Activated T-cell treated with anti-CD3 and anti-CD28 coated beads, Interleukin-2, amount 50 U/mL, for 72 hours (primary cell): Measurements from ENCODE around the gene PLEKHG4B. TPM values are rescaled to one million over a fixed set of nuclear protein-coding genes. Genes with fewer than 3 reads are reported as not detected.
A peak's percentile ranks its signal among the peaks of the same experiment; 100 is the strongest.

Source experiments
- ATAC-seq, 2 donors: fragments of 150-1000 bp; cut with Tn5 transposase; replicated peaks in 1 of 2; 2 replicates each; pipeline ENCODE4 v1.10.0; 2021; ENCODE audit warnings: moderate library complexity in 2 of 2, mild to moderate bottlenecking in 1 of 2
- DNase-seq, 2 donors: peaks; one replicate each; pipeline ENCODE4 v3.0.0; 2021 to 2022; ENCODE audit warnings: mixed read lengths in 1 of 2
- H3K27ac Mint-ChIP-seq: one replicate; pipeline ENCODE4 v1.8.0; 2022; ENCODE audit warnings: mild to moderate bottlenecking, moderate library complexity, mixed read lengths
- H3K27me3 Mint-ChIP-seq: one replicate; pipeline ENCODE4 v1.8.0; 2022; ENCODE audit warnings: low read depth, mixed read lengths
- H3K36me3 Mint-ChIP-seq, 2 donors: one replicate each; pipeline ENCODE4 v1.8.0; 2022; ENCODE audit warnings: mixed read lengths in 2 of 2, mild to moderate bottlenecking in 1 of 2; ENCODE audit not compliant: insufficient read depth in 2 of 2
- H3K4me1 Mint-ChIP-seq: one replicate; pipeline ENCODE4 v1.8.0; 2022; ENCODE audit warnings: low read depth, mixed read lengths
- H3K4me3 Mint-ChIP-seq, 2 donors: one replicate each; pipeline ENCODE4 v1.8.0; 2022; ENCODE audit warnings: mild to moderate bottlenecking in 2 of 2, mixed read lengths in 2 of 2, moderate library complexity in 2 of 2
- H3K9me3 Mint-ChIP-seq, 2 donors: one replicate each; pipeline ENCODE4 v1.8.0; 2022; ENCODE audit warnings: mixed read lengths in 2 of 2
- total RNA-seq, 2 donors: library from RNA; stranded (reverse); gene quantifications; one replicate each; pipeline ENCODE4 v1.2.3, GENCODE V29; 2022

PLEKHG4B gene
- total RNA-seq, 2 donors from 2014 or later = not detected

DNA sequence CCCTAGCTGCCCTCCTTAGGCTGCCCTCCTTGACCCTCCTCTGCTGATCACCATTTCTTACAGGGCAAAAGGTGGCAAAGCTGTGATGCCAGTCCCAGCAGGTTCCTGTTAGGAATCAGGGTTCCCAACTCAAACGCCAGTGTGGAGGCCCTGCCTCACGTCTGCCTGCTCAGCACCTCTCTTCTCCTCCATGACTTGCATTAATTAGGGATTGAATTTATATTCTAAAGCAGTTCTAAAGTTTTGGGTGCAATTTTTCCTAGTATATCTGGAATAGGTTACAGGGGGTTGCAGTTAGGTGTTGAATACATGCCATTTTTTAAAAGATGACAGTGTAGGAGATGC lies 13.2 kb upstream of the PLEKHG4B start:
- H3K9me3 Mint-ChIP-seq = no peaks in the 10 kb centered on the region
- no peak overlapping the region for H3K27ac Mint-ChIP-seq
- H3K36me3 Mint-ChIP-seq = peaks cover 1 to 2% of the 10 kb centered on the region in 2 donors
- no peak overlapping the region for H3K4me3 Mint-ChIP-seq
- H3K27me3 Mint-ChIP-seq = peaks cover 4% of the 10 kb centered on the region
- no peak for ATAC-seq
- no peaks in the 10 kb centered on the region for H3K4me1 Mint-ChIP-seq
- no peak for DNase-seq

DNA sequence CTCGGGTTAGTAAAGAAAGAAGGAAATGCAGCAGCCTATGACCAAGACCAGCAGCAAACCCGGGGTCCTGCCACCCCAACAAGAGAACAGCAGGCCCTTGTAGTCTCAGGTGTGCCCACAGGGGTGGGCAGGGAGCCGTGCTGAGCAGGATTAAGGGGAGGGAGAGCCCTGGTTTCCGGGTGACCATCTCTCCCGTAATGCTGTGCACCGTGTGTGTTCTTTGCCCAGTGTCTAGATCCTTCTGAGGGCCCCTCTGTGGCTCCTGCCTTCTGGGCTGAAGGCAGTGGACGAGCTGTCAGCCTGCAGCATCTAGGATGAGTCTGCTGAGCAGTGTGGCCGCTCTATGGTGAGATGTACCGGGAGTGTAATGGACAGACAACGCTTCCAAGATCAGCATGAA lies 12.7 kb upstream of the PLEKHG4B start:
- Mint-ChIP-seq H3K36me3 (peaks cover 1 to 2% of the 10 kb centered on the region in 2 donors), H3K9me3 (no peaks in the 10 kb centered on the region), H3K27me3 (peaks cover 4% of the 10 kb centered on the region), H3K27ac (no peak overlapping the region), H3K4me1 (no peaks in the 10 kb centered on the region), H3K4me3 (no peak overlapping the region)
- ATAC-seq (no peak), DNase-seq (no peak)

DNA sequence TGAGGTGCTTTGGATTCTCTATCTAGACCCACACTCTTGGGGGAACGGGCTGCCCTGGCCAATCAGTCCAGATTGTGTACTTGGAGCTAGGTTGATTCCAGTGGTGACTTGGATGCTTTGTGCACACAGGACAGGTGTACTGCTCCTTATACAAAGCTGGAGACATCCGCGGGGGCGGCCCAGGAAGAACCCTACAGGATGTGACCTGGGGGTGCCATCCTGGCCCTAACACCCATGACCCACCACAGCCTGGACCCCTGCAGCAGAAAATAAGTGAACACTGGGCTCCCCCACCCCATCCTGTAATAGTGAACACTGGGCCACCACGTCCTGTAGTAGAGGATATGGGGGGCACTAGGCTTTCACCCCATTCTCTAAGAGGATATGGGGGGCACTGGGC lies 12.1 kb upstream of the PLEKHG4B start:
- no peaks in the 10 kb centered on the region for H3K4me1 Mint-ChIP-seq
- ATAC-seq (no peak), DNase-seq (no peak)
- peaks cover 4% of the 10 kb centered on the region for H3K27me3 Mint-ChIP-seq
- H3K4me3 Mint-ChIP-seq = no peak overlapping the region
- no peaks in the 10 kb centered on the region for H3K9me3 Mint-ChIP-seq
- H3K36me3 Mint-ChIP-seq = peaks cover 1 to 2% of the 10 kb centered on the region in 2 donors
- no peak overlapping the region for H3K27ac Mint-ChIP-seq

DNA sequence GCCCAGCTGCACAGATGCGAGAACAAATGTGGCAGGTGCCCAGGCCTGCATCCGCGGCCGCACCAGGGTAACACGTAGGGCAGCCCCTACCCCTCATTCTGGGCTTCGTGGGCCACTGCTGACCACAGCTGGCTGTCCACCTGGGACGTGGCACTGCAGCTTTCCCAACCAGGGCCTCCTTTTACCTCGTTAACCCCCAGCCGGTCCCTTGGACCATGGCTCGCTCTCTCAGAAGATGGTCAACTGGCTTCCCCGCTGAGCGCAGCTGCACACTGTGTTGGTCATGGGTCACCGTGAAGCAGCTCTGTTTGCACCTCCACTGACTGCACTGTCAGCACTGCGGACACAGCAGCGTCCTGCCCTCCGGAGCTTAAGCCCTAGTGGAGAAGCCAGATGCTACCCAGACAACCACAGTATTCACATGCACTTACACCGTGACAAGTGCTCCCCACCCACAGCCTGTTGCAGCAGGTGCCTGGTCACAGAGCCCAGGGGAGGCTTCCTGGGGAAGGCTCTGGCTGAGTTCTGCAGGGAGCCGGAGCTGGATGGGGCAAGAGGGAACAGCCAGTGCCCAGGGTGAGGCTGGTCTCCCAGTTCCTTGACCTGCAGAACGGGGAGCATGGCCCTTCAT lies 10.5 kb upstream of the PLEKHG4B start:
- H3K27ac Mint-ChIP-seq = no peak overlapping the region
- no peak overlapping the region for H3K4me3 Mint-ChIP-seq
- peaks cover 1 to 2% of the 10 kb centered on the region in 2 donors for H3K36me3 Mint-ChIP-seq
- peaks cover 8% of the 10 kb centered on the region for H3K27me3 Mint-ChIP-seq
- no peaks in the 10 kb centered on the region for H3K9me3 Mint-ChIP-seq
- DNase-seq (no peak), ATAC-seq (no peak)
- no peaks in the 10 kb centered on the region for H3K4me1 Mint-ChIP-seq

DNA sequence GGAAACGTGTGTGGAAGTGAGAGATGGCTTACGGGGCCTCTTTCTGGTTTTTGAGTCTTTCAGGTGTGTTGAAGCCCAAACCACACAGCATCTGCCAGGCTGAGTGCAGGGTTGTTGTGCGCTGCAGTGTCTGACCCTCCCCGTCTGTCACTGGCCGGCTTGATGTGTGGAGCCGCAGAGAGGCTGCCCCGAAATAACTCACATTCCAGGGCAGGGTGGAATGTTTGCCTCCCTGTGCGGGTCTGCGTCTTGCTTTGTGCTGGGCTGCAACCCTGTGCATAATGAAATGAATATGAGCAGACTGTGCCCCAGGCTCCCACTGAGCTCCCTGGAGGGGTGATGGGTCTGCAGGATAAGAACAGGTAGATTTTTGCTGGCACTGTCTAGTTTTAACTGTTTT lies 9.9 kb upstream of the PLEKHG4B start:
- H3K36me3 Mint-ChIP-seq = peaks cover 1 to 2% of the 10 kb centered on the region in 2 donors
- no peak for DNase-seq
- no peaks in the 10 kb centered on the region for H3K4me1 Mint-ChIP-seq
- peaks cover 14% of the 10 kb centered on the region for H3K27me3 Mint-ChIP-seq
- no peak overlapping the region for H3K27ac Mint-ChIP-seq
- no peaks in the 10 kb centered on the region for H3K9me3 Mint-ChIP-seq
- no peak overlapping the region for H3K4me3 Mint-ChIP-seq
- no peak for ATAC-seq

DNA sequence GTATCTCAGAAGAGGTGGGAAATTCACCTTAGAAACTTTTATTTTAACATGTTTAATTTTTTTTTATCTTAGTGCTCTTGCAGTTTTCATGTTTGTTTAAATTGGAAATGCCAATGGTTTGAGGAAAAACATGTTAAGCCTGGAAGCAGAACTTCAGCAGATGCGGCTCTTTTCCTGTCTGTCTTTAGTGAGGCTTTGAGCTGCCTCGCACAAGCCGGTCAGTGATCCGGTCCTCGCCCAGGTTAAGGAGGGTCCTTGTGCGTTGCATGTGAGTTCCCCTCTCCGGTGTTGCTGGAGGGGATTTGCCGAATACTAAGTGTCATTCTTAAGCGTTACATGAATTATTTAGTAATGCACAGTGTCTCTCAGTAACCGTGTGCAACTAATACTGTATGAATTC lies 9.4 kb upstream of the PLEKHG4B start:
- ATAC-seq = no peak
- Mint-ChIP-seq H3K9me3 (no peaks in the 10 kb centered on the region), H3K4me3 (no peak overlapping the region), H3K27ac (no peak overlapping the region), H3K4me1 (no peaks in the 10 kb centered on the region), H3K27me3 (peaks cover 19% of the 10 kb centered on the region), H3K36me3 (peaks cover 1 to 2% of the 10 kb centered on the region in 2 donors)
- no peak for DNase-seq

DNA sequence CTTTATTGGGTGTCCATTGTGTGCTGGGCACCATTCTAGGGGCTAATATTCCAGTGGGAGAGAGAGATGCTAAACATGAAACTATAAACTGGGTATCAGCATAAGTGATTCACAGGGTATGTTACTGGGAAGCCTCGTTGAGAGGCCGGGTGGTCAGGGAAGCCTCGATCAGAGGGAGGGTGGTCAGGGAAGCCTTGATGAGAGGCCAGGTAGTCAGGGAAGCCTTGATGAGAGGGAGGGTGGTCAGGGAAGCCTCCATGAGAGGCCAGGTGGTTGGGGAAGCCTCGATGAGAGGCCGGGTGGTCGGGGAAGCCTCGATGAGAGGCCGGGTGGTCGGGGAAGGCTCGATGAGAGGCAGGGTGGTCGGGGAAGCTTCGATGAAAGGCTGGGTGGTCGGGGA lies 8.9 kb upstream of the PLEKHG4B start:
- Mint-ChIP-seq H3K27ac (no peak overlapping the region), H3K4me1 (no peaks in the 10 kb centered on the region), H3K27me3 (peaks cover 21% of the 10 kb centered on the region), H3K9me3 (no peaks in the 10 kb centered on the region), H3K4me3 (no peak overlapping the region), H3K36me3 (peaks cover 1 to 2% of the 10 kb centered on the region in 2 donors)
- no peak for ATAC-seq
- DNase-seq = no peak

DNA sequence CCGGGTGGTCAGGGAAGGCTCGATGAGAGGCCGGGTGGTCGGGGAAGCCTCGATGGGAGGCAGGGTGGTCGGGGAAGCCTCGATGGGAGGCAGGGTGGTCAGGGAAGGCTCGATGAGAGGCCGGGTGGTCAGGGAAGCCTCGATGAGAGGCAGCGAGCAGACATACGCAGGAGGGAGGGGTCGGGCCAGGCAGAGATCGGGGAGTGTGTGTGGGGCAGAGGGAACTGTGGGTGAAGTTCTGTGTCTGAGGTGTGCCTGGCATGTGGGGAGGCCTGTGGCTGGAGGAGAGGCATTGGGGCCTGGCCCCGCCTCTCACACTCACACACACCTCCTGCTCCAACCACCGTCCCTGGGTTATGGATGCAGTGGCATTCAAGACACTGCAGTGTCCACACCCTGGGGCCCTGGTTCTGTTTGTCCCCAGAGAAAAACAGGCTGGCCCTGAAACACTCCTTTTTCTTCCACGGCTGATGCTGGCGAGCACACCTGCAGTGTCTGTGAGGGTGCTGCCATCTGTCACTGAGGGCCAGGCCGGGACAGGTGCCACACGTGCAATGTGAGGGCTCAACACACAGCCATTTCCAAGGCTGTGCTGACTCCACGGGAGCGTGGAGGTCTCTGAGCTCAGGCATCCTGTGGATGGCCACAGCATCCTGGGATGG lies 6.5 kb upstream of the PLEKHG4B start:
- no peak overlapping the region for H3K27ac Mint-ChIP-seq
- H3K4me1 Mint-ChIP-seq = no peaks in the 10 kb centered on the region
- H3K4me3 Mint-ChIP-seq = no peak overlapping the region
- DNase-seq (no peak), ATAC-seq (no peak)
- H3K27me3 Mint-ChIP-seq = peaks cover 40% of the 10 kb centered on the region
- no peaks in the 10 kb centered on the region for H3K9me3 Mint-ChIP-seq
- peaks cover 1 to 2% of the 10 kb centered on the region in 2 donors for H3K36me3 Mint-ChIP-seq

DNA sequence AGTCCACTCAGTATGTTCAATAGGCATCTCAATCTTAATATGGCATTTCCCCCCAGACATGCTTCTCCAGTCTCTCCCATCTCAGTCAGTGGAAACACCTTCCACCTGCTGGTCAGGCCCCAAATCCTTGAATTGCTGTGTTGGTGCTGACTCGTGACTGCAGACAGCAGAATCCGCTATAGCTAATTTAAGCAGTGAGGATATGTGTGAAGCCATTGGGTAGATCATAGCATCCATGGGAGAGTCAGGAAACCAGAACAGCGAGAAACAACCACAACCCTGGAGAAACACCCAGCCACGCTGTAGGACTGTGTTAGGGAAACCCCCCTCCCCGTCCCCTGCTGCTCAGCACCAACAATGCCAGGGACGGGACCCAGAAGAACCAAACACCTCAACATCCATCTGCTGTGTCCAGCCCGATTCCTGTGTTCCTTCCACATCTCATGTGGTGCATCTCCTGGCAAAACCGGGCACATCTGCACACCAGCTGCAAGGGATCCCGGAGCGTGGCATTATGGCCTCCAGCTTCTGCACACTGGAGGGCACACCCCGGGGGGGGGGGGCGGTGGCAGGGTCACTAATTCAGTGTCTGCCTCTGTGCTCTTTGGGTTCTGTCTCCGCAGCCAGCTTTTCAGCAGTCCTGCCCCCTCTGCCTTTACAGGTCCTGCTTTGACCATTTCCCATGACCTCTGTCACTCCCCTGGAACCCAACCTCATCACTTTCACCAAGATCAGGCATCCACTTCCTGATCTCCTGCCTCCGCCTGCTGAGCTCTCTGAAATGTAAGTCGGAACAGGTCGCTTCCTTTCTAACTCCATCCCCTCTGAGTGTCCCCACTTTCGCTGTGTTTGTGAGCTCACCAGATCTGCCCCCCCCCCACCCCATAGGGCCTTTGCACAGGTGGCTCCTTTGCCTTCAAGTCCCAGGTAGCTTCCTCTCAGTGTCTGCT lies 2.4 kb upstream of the PLEKHG4B start:
- Mint-ChIP-seq H3K27me3 (peaks cover 54% of the 10 kb centered on the region), H3K36me3 (no peaks in the 10 kb centered on the region), H3K4me3 (no peak overlapping the region), H3K9me3 (no peaks in the 10 kb centered on the region), H3K27ac (no peak overlapping the region), H3K4me1 (peaks cover 5% of the 10 kb centered on the region)
- DNase-seq = no peak
- no peak for ATAC-seq

DNA sequence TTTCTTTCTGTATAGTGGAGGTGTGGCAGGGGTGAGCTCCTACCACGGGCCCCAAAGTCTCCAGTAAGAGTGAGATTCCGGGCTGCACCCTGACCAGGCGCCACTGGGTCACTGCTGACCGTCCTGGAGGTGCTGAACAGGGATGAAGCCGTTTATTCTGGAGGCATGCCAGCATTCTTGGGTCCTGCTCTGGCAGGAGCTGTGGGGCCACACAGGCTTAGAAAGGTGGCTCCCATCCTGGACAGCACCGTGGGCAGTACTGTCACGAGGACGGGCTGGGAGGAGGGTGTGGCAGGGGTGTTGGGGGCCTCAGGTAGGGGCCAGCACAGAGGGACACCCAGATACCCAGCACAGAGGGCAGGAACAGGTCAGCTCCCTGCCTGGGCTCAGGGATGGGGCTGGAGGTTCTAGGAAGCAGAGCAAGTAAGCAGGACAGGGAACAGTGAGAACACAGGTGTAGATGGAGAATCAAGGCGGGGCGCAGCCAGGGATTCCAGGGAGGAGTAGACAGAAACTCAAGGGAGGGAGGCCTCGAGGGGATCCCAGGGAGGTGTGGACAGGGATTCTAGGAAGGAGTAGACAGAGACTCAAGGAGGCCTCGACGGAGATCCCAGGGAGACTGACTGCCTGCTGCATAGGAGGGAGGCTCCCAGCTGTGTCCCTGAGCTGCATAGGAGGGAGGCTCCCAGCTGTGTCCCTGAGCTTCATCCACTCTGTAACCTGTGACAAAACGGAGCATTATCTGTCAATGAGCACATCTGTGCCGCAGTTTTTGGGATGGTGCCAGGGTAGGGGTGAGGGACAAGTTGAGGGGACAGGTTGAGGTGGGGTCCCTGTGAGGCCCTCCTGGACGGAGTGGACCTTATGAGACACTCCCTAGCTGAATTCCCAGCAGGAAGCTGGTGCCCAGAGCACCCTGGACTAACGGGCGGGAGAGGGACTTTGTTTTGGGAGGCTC lies 1.1 kb upstream of the PLEKHG4B start:
- Mint-ChIP-seq H3K36me3 (no peaks in the 10 kb centered on the region), H3K9me3 (no peaks in the 10 kb centered on the region), H3K27ac (no peak overlapping the region), H3K4me3 (peak overlapping the region; percentile 36 to 75), H3K4me1 (peaks cover 5% of the 10 kb centered on the region), H3K27me3 (peaks cover 67% of the 10 kb centered on the region)
- no peak for ATAC-seq
- no peak for DNase-seq

DNA sequence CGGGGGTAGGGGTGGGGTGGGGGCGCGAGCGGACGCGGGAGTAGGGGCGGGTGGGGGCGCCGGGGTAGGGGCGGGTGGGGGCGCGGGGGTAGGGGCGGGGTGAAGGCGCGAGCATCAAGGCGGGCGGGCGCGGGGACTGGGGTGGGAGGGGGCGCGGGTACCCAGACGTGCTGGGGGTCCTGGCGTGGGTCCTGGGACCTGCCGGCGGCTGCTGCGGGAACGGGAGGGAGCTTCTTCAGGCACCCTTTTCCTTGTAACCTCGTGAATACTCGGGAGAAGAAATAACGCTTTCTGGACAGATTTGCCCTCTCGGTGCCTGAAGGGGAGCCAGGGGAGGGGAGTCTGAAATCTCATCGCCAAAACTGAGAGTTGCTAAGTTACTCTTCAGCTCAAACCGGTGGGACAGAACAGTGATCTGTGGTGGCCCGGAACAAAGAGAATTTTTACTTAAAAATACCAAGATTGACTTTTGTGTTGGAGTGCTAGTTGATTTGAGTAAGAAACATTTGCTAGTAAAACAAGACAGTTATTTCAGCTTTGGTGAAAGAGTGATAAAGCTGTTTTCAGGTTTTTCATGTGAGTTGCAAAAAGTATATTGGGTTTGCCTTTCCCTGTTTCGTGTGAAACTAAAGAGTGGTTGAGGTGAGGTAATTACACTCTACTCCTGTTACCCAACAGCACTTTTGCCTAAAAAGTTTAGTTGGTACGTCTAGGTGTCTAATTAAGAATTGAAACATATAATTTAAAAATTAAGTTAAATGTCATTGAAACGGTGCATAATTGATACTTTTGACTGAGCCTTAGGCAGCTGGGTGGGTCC lies 643 bp downstream of the PLEKHG4B start:
- H3K4me3 Mint-ChIP-seq = peak overlapping the region in 1 of 2 donors; percentile 2
- H3K9me3 Mint-ChIP-seq = no peaks in the 10 kb centered on the region
- no peak overlapping the region for H3K27ac Mint-ChIP-seq
- H3K4me1 Mint-ChIP-seq = peaks cover 5% of the 10 kb centered on the region
- DNase-seq = no peak
- no peak for ATAC-seq
- peaks cover 67% of the 10 kb centered on the region for H3K27me3 Mint-ChIP-seq
- H3K36me3 Mint-ChIP-seq = no peaks in the 10 kb centered on the region
